HUES6 (cell line): Measurements from ENCODE around the gene ABHD2.
"Not testable (repeated sequence)": the region's sequence is repeated elsewhere in the genome, so short reads cannot be mapped to it uniquely, and the experiment has no call there.

Experiments
- H3K27ac ChIP-seq: 2 replicates; pipeline ENCODE4 v1.7.0; 2013; ENCODE audit warnings: low read depth, mild to moderate bottlenecking, low read length, inconsistent platforms
- H3K27me3 ChIP-seq: 2 replicates; pipeline ENCODE4 v1.6.1; 2013; ENCODE audit warnings: low read length; ENCODE audit not compliant: control insufficient read depth, insufficient read depth
- H3K36me3 ChIP-seq: 2 replicates; pipeline ENCODE4 v1.6.1; 2013; ENCODE audit warnings: low read length; ENCODE audit not compliant: control insufficient read depth, insufficient read depth
- H3K4me1 ChIP-seq: 2 replicates; pipeline ENCODE4 v1.6.1; 2013; ENCODE audit warnings: low read length; ENCODE audit not compliant: control insufficient read depth, insufficient read depth
- H3K4me3 ChIP-seq: 2 replicates; pipeline ENCODE4 v1.5.1; 2013; ENCODE audit warnings: low read depth, low read length
- H3K9ac ChIP-seq: one replicate; pipeline ENCODE4 v1.6.1; 2013; ENCODE audit warnings: mild to moderate bottlenecking, low read length
- H3K9me3 ChIP-seq: 2 replicates; pipeline ENCODE4 v1.6.1; 2013; ENCODE audit warnings: low read depth, low read length; ENCODE audit not compliant: control insufficient read depth, insufficient read depth

ABHD2 gene

GRCh38 chr15:89112341-89112971 is 24.2 kb downstream of the ABHD2 start:
- Histone ChIP-seq H3K27me3 (no peaks in the 10 kb centered on the region), H3K27ac (no peak overlapping the region), H3K4me3 (no peak overlapping the region), H3K9me3 (no peaks in the 10 kb centered on the region), H3K36me3 (peaks cover 5% of the 10 kb centered on the region; the same call in 1 of the 2 replicates), H3K4me1 (peaks cover 12% of the 10 kb centered on the region), H3K9ac (no peak overlapping the region)

GRCh38 chr15:89113296-89114024 is 25.2 kb downstream of the ABHD2 start:
- H3K36me3 ChIP-seq: peaks cover 6% of the 10 kb centered on the region; the same call in 1 of the 2 replicates
- H3K27me3 ChIP-seq: no peaks in the 10 kb centered on the region
- no peak overlapping the region for H3K9ac ChIP-seq
- no peak overlapping the region for H3K4me3 ChIP-seq
- H3K9me3 ChIP-seq: no peaks in the 10 kb centered on the region
- peaks cover 12% of the 10 kb centered on the region for H3K4me1 ChIP-seq
- no peak overlapping the region for H3K27ac ChIP-seq

- Histone ChIP-seq H3K36me3 (peaks cover 6% of the 10 kb centered on the region; the same call in 1 of the 2 replicates), H3K9me3 (no peaks in the 10 kb centered on the region), H3K4me3 (no peak overlapping the region), H3K9ac (no peak overlapping the region), H3K27ac (no peak overlapping the region), H3K27me3 (no peaks in the 10 kb centered on the region), H3K4me1 (peaks cover 5% of the 10 kb centered on the region; the same call in 1 of the 2 replicates)
Observed at GRCh38 chr15:89114990-89115389, 26.7 kb downstream of the ABHD2 start.

GRCh38 chr15:89115547-89115946 is 27.3 kb downstream of the ABHD2 start:
- H3K9me3 ChIP-seq: no peaks in the 10 kb centered on the region
- no peak overlapping the region for H3K9ac ChIP-seq
- peaks cover 6% of the 10 kb centered on the region; the same call in 1 of the 2 replicates for H3K36me3 ChIP-seq
- H3K4me1 ChIP-seq: peaks cover 5% of the 10 kb centered on the region; the same call in 1 of the 2 replicates
- no peaks in the 10 kb centered on the region for H3K27me3 ChIP-seq
- no peak overlapping the region for H3K27ac ChIP-seq
- no peak overlapping the region for H3K4me3 ChIP-seq

GRCh38 chr15:89116404-89116803 is 28.1 kb downstream of the ABHD2 start:
- Histone ChIP-seq H3K4me1 (peaks cover 2% of the 10 kb centered on the region; the same call in 1 of the 2 replicates), H3K36me3 (peaks cover 6% of the 10 kb centered on the region; the same call in 1 of the 2 replicates), H3K27me3 (no peaks in the 10 kb centered on the region), H3K9me3 (no peaks in the 10 kb centered on the region), H3K27ac (no peak overlapping the region), H3K9ac (no peak overlapping the region), H3K4me3 (no peak overlapping the region)

GRCh38 chr15:89117790-89118189 is 29.5 kb downstream of the ABHD2 start:
- H3K27ac ChIP-seq: no peak overlapping the region

GRCh38 chr15:89118481-89118989 is 30.3 kb downstream of the ABHD2 start:
- Histone ChIP-seq H3K4me1 (no peaks in the 10 kb centered on the region), H3K9ac (no peak overlapping the region), H3K27me3 (no peaks in the 10 kb centered on the region), H3K27ac (no peak overlapping the region), H3K36me3 (peaks cover 6% of the 10 kb centered on the region; the same call in 1 of the 2 replicates), H3K9me3 (no peaks in the 10 kb centered on the region), H3K4me3 (no peak overlapping the region)

More at GRCh38 chr15:89117790-89118189, 29.5 kb downstream of the ABHD2 start:
- H3K9me3 ChIP-seq: no peaks in the 10 kb centered on the region
- no peak overlapping the region for H3K9ac ChIP-seq
- peaks cover 6% of the 10 kb centered on the region; the same call in 1 of the 2 replicates for H3K36me3 ChIP-seq
- H3K4me3 ChIP-seq: no peak overlapping the region
- H3K27me3 ChIP-seq: no peaks in the 10 kb centered on the region
- H3K4me1 ChIP-seq: no peaks in the 10 kb centered on the region

- H3K4me3 ChIP-seq: no peak overlapping the region
- H3K9me3 ChIP-seq: no peaks in the 10 kb centered on the region
- no peaks in the 10 kb centered on the region for H3K27me3 ChIP-seq
- no peak overlapping the region for H3K9ac ChIP-seq
- H3K27ac ChIP-seq: no peak overlapping the region
- H3K4me1 ChIP-seq: no peaks in the 10 kb centered on the region
- peaks cover 6% of the 10 kb centered on the region; the same call in 1 of the 2 replicates for H3K36me3 ChIP-seq
Observed at GRCh38 chr15:89119489-89120478, 31.5 kb downstream of the ABHD2 start.

- not testable (repeated sequence) for H3K9me3 ChIP-seq, H3K4me3 ChIP-seq, H3K9ac ChIP-seq, H3K4me1 ChIP-seq, H3K36me3 ChIP-seq, H3K27me3 ChIP-seq, H3K27ac ChIP-seq
Observed at GRCh38 chr15:89120479-89121000, 32.3 kb downstream of the ABHD2 start.

- Histone ChIP-seq H3K27ac (no peak overlapping the region), H3K27me3 (no peaks in the 10 kb centered on the region), H3K9ac (no peak overlapping the region), H3K36me3 (peaks cover 6% of the 10 kb centered on the region; the same call in 1 of the 2 replicates), H3K9me3 (no peaks in the 10 kb centered on the region), H3K4me1 (no peaks in the 10 kb centered on the region), H3K4me3 (no peak overlapping the region)
Observed at GRCh38 chr15:89121414-89121813, 33.2 kb downstream of the ABHD2 start.
